ENCODE data around the gene LRP1.

Gene LRP1

DNA sequence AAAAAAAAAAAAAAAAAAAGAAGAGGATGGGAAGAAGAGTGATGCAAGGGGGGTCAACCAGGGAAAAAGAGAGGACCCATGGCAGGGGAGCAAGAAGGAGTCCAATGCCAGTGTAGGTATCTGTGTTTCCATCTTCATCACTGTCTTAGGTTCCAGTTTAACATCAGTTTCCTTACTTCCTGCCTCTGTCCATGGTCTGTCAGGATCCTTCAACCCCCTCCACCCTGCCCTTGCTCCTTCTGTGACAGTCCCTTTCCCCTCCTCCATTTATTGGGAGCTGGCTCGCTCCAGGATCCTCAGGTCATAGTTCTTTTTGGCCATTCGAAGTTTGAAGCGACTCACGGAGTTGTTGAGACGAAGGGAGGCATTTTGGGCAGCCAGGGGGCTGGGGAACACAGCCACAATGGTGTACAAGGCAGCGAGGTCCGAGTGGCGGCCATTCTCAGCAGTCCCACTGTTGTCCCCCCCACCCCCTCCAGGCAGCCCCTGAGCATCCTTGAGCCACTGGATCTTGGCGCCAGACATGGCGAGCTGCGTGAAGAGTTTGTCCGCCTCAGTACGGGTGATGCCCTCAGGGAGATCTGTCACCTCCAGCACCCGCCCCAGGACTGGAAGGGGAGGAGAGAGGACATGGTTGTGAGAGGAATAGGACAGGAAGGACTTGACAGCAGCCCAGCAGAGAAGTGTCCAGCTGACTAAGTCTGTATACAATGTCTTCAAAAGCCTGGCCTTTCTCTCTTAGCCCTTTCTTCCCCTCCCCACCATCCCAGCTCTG lies 126.4 kb downstream of the LRP1 start:
- TF ChIP-seq, protein P1, sequence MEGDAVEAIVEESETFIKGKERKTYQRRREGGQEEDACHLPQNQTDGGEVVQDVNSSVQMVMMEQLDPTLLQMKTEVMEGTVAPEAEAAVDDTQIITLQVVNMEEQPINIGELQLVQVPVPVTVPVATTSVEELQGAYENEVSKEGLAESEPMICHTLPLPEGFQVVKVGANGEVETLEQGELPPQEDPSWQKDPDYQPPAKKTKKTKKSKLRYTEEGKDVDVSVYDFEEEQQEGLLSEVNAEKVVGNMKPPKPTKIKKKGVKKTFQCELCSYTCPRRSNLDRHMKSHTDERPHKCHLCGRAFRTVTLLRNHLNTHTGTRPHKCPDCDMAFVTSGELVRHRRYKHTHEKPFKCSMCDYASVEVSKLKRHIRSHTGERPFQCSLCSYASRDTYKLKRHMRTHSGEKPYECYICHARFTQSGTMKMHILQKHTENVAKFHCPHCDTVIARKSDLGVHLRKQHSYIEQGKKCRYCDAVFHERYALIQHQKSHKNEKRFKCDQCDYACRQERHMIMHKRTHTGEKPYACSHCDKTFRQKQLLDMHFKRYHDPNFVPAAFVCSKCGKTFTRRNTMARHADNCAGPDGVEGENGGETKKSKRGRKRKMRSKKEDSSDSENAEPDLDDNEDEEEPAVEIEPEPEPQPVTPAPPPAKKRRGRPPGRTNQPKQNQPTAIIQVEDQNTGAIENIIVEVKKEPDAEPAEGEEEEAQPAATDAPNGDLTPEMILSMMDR (IDR thresholded peaks at IDR 0.05; ENCODE audit: borderline replicate concordance, insufficient read depth, low read depth, low read length): no peak
- H3K4me3 ChIP-seq (ENCODE audit: low read depth, low read length): no peak overlapping the region

- TF ChIP-seq, protein P1 (IDR thresholded peaks at IDR 0.05; ENCODE audit: borderline replicate concordance, insufficient read depth, low read depth, low read length): no peak
- no peak overlapping the region for H3K4me3 ChIP-seq (ENCODE audit: low read depth, low read length)
These were observed 127.6 kb downstream of the LRP1 start for GRCh38 chr12:57255916-57256315.

- TF ChIP-seq, protein P1 (IDR thresholded peaks at IDR 0.05; ENCODE audit: borderline replicate concordance, insufficient read depth, low read depth, low read length): no peak
These were observed 131.0 kb downstream of the LRP1 start for GRCh38 chr12:57258977-57259970.

DNA sequence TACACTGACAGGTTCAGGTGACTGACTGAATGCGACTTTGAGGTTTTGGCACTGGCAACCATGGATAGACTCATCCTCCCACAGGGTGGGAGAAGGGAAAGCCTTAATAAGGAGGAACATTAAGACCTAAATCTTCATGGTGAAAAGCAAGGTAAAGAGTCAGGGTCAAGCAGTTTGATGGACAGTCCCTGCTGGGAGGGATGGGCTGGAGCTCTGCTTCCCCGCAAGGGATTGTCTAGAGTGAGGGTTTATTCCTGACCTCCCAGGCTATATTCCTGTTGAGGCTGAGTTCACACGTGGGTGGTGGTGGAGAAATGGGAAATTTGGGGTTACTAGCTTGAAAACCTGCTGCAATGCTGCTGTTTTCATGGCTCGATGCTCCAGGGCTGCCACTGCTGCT lies 132.1 kb downstream of the LRP1 start:
- TF ChIP-seq, protein P1 (IDR thresholded peaks at IDR 0.05; ENCODE audit: borderline replicate concordance, insufficient read depth, low read depth, low read length): no peak
- H3K4me3 ChIP-seq (ENCODE audit: low read depth, low read length): no peak overlapping the region

More at GRCh38 chr12:57258977-57259970, 131.0 kb downstream of the LRP1 start:
- no peak overlapping the region for H3K4me3 ChIP-seq (ENCODE audit: low read depth, low read length)

GRCh38 chr12:57261428-57261865 lies 133.2 kb downstream of the LRP1 start:
- no peak overlapping the region for H3K4me3 ChIP-seq (ENCODE audit: low read depth, low read length)
- TF ChIP-seq, protein P1 (IDR thresholded peaks at IDR 0.05; ENCODE audit: borderline replicate concordance, insufficient read depth, low read depth, low read length): no peak

- H3K4me3 ChIP-seq (ENCODE audit: low read depth, low read length): no peak overlapping the region
- TF ChIP-seq, protein P1 (IDR thresholded peaks at IDR 0.05; ENCODE audit: borderline replicate concordance, insufficient read depth, low read depth, low read length): no peak
These were observed 134.0 kb downstream of the LRP1 start for GRCh38 chr12:57262126-57262822.

Measured in GM12875 (cell line).